Muscle layer of duodenum (tissue), 2 donors: ENCODE results near the gene ZNF135.

ENCODE experiments used
- H3K27ac ChIP-seq: one replicate; pipeline ENCODE4 v1.7.0; 2013; ENCODE audit warnings: mild to moderate bottlenecking, low read length
- H3K27me3 ChIP-seq: one replicate; pipeline ENCODE4 v1.7.0; 2013; ENCODE audit warnings: low read depth, mild to moderate bottlenecking, control low read depth, low read length
- H3K36me3 ChIP-seq, 2 donors: one replicate each; pipeline ENCODE4 v1.7.0; 2013; ENCODE audit warnings: low read length in 2 of 2, control low read depth in 1 of 2, mild to moderate bottlenecking in 1 of 2; ENCODE audit not compliant: insufficient read depth in 2 of 2, control insufficient read depth in 1 of 2
- H3K4me1 ChIP-seq, 2 donors: one replicate each; pipeline ENCODE4 v1.7.0; 2013; ENCODE audit warnings: low read length in 2 of 2, mild to moderate bottlenecking in 2 of 2, control low read depth in 1 of 2, moderate library complexity in 1 of 2; ENCODE audit not compliant: insufficient read depth in 2 of 2, control insufficient read depth in 1 of 2
- H3K4me3 ChIP-seq, 2 donors: one replicate each; pipeline ENCODE4 v1.7.0; 2013; ENCODE audit warnings: low read length in 2 of 2, low read depth in 1 of 2, mild to moderate bottlenecking in 1 of 2
- H3K9me3 ChIP-seq, 2 donors: one replicate each; pipeline ENCODE4 v1.7.0; 2013; ENCODE audit warnings: low read length in 2 of 2, control low read depth in 1 of 2, mild to moderate bottlenecking in 1 of 2; ENCODE audit not compliant: control insufficient read depth in 1 of 2
- donor health status: healthy.

The ZNF135 gene

GRCh38 chr19:58059003-58059670 is at the start of gene ZNF135:
TSS of gene ZNF135 (plus strand) at chr19:58059282. CDS start at chr19:58060003, 721 bp downstream.
- Histone ChIP-seq H3K27me3 (no peaks in the 10 kb centered on the region), H3K27ac (peak within 1 kb of the TSS; percentile 49), H3K4me3 (peak within 1 kb of the TSS; percentile 59 to 75), H3K36me3 (peaks cover 0 to 18% of the 10 kb centered on the region in 2 donors), H3K9me3 (peaks cover 8 to 37% of the 10 kb centered on the region in 2 donors), H3K4me1 (peaks cover 0 to 3% of the 10 kb centered on the region in 2 donors)

GRCh38 chr19:58009301-58009665 is 49.8 kb upstream of the ZNF135 start:
- peaks cover 0 to 10% of the 10 kb centered on the region in 2 donors for H3K4me1 ChIP-seq
- peaks cover 10 to 33% of the 10 kb centered on the region in 2 donors for H3K36me3 ChIP-seq
- H3K9me3 ChIP-seq, result peaks cover 13 to 76% of the 10 kb centered on the region in 2 donors
- H3K27me3 ChIP-seq, result no peaks in the 10 kb centered on the region
- H3K27ac ChIP-seq, result no peak overlapping the region
- peak overlapping the region; percentile 63 to 65 for H3K4me3 ChIP-seq

- H3K9me3 ChIP-seq, result peaks cover 13 to 72% of the 10 kb centered on the region in 2 donors
- no peak overlapping the region for H3K27ac ChIP-seq
- peaks cover 10 to 28% of the 10 kb centered on the region in 2 donors for H3K36me3 ChIP-seq
- peaks cover 0 to 6% of the 10 kb centered on the region in 2 donors for H3K4me1 ChIP-seq
- no peaks in the 10 kb centered on the region for H3K27me3 ChIP-seq
- peak overlapping the region; percentile 63 to 65 for H3K4me3 ChIP-seq
These were observed 49.3 kb upstream of the ZNF135 start for GRCh38 chr19:58009666-58010301.

GRCh38 chr19:58010507-58010906 is 48.6 kb upstream of the ZNF135 start:
- H3K4me1 ChIP-seq, result peaks cover 0 to 6% of the 10 kb centered on the region in 2 donors
- H3K27me3 ChIP-seq, result no peaks in the 10 kb centered on the region
- no peak overlapping the region for H3K27ac ChIP-seq
- H3K36me3 ChIP-seq, result peaks cover 10 to 21% of the 10 kb centered on the region in 2 donors
- peaks cover 9 to 64% of the 10 kb centered on the region in 2 donors for H3K9me3 ChIP-seq
- H3K4me3 ChIP-seq, result peak overlapping the region in 1 of 2 donors; percentile 24

GRCh38 chr19:58014141-58014540 is 44.9 kb upstream of the ZNF135 start:
- Histone ChIP-seq H3K27ac (no peak overlapping the region), H3K9me3 (peaks cover 0 to 32% of the 10 kb centered on the region in 2 donors), H3K4me1 (peaks cover 0 to 3% of the 10 kb centered on the region in 2 donors), H3K36me3 (no peaks in the 10 kb centered on the region), H3K4me3 (peak overlapping the region in 1 of 2 donors; percentile 24), H3K27me3 (no peaks in the 10 kb centered on the region)

- Histone ChIP-seq H3K36me3 (no peaks in the 10 kb centered on the region), H3K9me3 (no peaks in the 10 kb centered on the region), H3K27ac (no peak overlapping the region), H3K4me1 (no peaks in the 10 kb centered on the region), H3K4me3 (no peak overlapping the region), H3K27me3 (no peaks in the 10 kb centered on the region)
These were observed 39.0 kb upstream of the ZNF135 start for GRCh38 chr19:58020129-58020528.

GRCh38 chr19:58021541-58022282 is 37.4 kb upstream of the ZNF135 start:
- Histone ChIP-seq H3K4me1 (no peaks in the 10 kb centered on the region), H3K9me3 (no peaks in the 10 kb centered on the region)

GRCh38 chr19:58022283-58022660 is 36.8 kb upstream of the ZNF135 start:
- no peaks in the 10 kb centered on the region for H3K4me1 ChIP-seq
- no peak overlapping the region for H3K4me3 ChIP-seq
- H3K36me3 ChIP-seq, result no peaks in the 10 kb centered on the region
- H3K27ac ChIP-seq, result no peak overlapping the region
- H3K27me3 ChIP-seq, result no peaks in the 10 kb centered on the region
- no peaks in the 10 kb centered on the region for H3K9me3 ChIP-seq

More at GRCh38 chr19:58021541-58022282, 37.4 kb upstream of the ZNF135 start:
- Histone ChIP-seq H3K4me3 (no peak overlapping the region), H3K36me3 (no peaks in the 10 kb centered on the region), H3K27me3 (no peaks in the 10 kb centered on the region), H3K27ac (no peak overlapping the region)

GRCh38 chr19:58024661-58025060 is 34.4 kb upstream of the ZNF135 start:
- no peaks in the 10 kb centered on the region for H3K36me3 ChIP-seq
- no peak overlapping the region for H3K4me3 ChIP-seq
- H3K27me3 ChIP-seq, result no peaks in the 10 kb centered on the region
- H3K9me3 ChIP-seq, result no peaks in the 10 kb centered on the region
- no peak overlapping the region for H3K27ac ChIP-seq
- no peaks in the 10 kb centered on the region for H3K4me1 ChIP-seq

GRCh38 chr19:58033741-58034476 is 25.2 kb upstream of the ZNF135 start, which contains the start of gene ZSCAN1:
TSS of gene ZSCAN1 (plus strand) at chr19:58034025. CDS start at chr19:58037837, 3,812 bp downstream.
- no peaks in the 10 kb centered on the region for H3K27me3 ChIP-seq
- H3K4me3 ChIP-seq, result peak within 1 kb of the TSS in 1 of 2 donors; percentile 55
- H3K9me3 ChIP-seq, result peaks cover 0 to 22% of the 10 kb centered on the region in 2 donors
- no peaks in the 10 kb centered on the region for H3K4me1 ChIP-seq
- H3K36me3 ChIP-seq, result no peaks in the 10 kb centered on the region
- H3K27ac ChIP-seq, result no peak within 1 kb of the TSS

- peaks cover 0 to 22% of the 10 kb centered on the region in 2 donors for H3K9me3 ChIP-seq
- no peaks in the 10 kb centered on the region for H3K4me1 ChIP-seq
- no peak overlapping the region for H3K27ac ChIP-seq
- no peaks in the 10 kb centered on the region for H3K27me3 ChIP-seq
- peak overlapping the region in 1 of 2 donors; percentile 24 for H3K4me3 ChIP-seq
- H3K36me3 ChIP-seq, result no peaks in the 10 kb centered on the region
These were observed 24.6 kb upstream of the ZNF135 start for GRCh38 chr19:58034477-58034793.
